Left lung (tissue), 10 donors: ENCODE data around the gene TAF6L. TPM values are rescaled to one million over a fixed set of nuclear protein-coding genes. Genes with fewer than 3 reads are reported as not detected.
A peak's percentile ranks its signal among the peaks of the same experiment; 100 is the strongest.

Experiments
- ATAC-seq: fragments of 200-7000 bp; cut with Tn5 transposase; one replicate; pipeline ENCODE4 v1.9.1; 2020; ENCODE audit warnings: moderate library complexity
- DNase-seq, 4 donors: peaks; one replicate each; pipeline ENCODE4 v3.0.0-alpha.2; 2013 to 2020
- H3K27ac ChIP-seq, 2 donors: fragments of 200-600 bp; sonication (generic) in 1 of 2; one replicate each; pipeline versions ENCODE4 v1.5.0 to v1.8.0; 2020 to 2021
- H3K27me3 ChIP-seq, 2 donors: fragments of 200-600 bp; sonication (generic) in 1 of 2; one replicate each; pipeline versions ENCODE4 v1.5.0 to v1.8.0; 2020 to 2021
- H3K36me3 ChIP-seq, 2 donors: fragments of 200-600 bp; sonication (generic) in 1 of 2; one replicate each; pipeline versions ENCODE4 v1.5.0 to v1.8.0; 2020 to 2021
- H3K4me1 ChIP-seq, 2 donors: fragments of 200-600 bp; one replicate each; pipeline ENCODE4 v1.8.0; 2021
- H3K4me3 ChIP-seq, 2 donors: fragments of 200-600 bp; sonication (generic) in 1 of 2; one replicate each; pipeline versions ENCODE4 v1.5.0 to v1.8.0; 2020 to 2021; ENCODE audit warnings: mild to moderate bottlenecking in 1 of 2
- H3K9me3 ChIP-seq, 2 donors: fragments of 200-600 bp; sonication (generic) in 1 of 2; one replicate each; pipeline versions ENCODE4 v1.5.0 to v1.8.0; 2020 to 2021
- CTCF ChIP-seq, 2 donors: fragments of 200-600 bp; sonication (generic) in 1 of 2; IDR thresholded peaks; one replicate each; pipeline versions ENCODE4 v1.5.0 to v1.8.0; 2021; ENCODE audit warnings: antibody characterized with exemption in 2 of 2
- intact Hi-C, 2 donors: fragments of 100-400 bp; cut with DNase I; formaldehyde crosslinking; loops; one replicate each; pipeline versions ENCODE4 v1.11.2 to v1.14.2; 2022
- microRNA-seq, 2 donors: library from miRNA; unstranded; fragments of <30 nt; microRNA quantifications; one replicate each; pipeline ENCODE4, GENCODE V29; 2019
- polyA plus RNA-seq, 6 donors: library from polyadenylated mRNA; unstranded; fragments of 120-200 nt; gene quantifications; one replicate each; pipeline ENCODE4 v1.2.1, GENCODE V29; 2013; ENCODE audit not compliant: insufficient read length in 6 of 6
- total RNA-seq, 2 donors: library from RNA; stranded (reverse); fragmentation: NEBNext Ultra II Directional; extraction: Animal tissue kit (Norgen Biotek cat#: 25700); gene quantifications; one replicate each; pipeline ENCODE4 v1.2.1, GENCODE V29; 2021
- donor health status: DM: no; HTN: yes; CAD: no.
- donor health status: DM: no; HTN: no; CAD: no.

The TAF6L gene
- total and polyA plus RNA-seq, 8 donors, result 14.5 to 35.2 (median 29.1) TPM

- DNase-seq (peak in 1 of 4 donors; percentile 43), ATAC-seq (peak; percentile 11)
- intact Hi-C loops, result no loop called here
- TF ChIP-seq CTCF (IDR thresholded peaks at IDR 0.05), result no peak
- Histone ChIP-seq H3K27ac (peak within 1 kb of the TSS; percentile 90 to 92), H3K4me3 (peak within 1 kb of the TSS; percentile 83 to 91), H3K4me1 (peaks cover 8 to 65% of the 10 kb centered on the region in 2 donors), H3K9me3 (no peaks in the 10 kb centered on the region), H3K27me3 (no peaks in the 10 kb centered on the region), H3K36me3 (peaks cover 0 to 54% of the 10 kb centered on the region in 2 donors)
Observed at GRCh38 chr11:62832336-62833234, 61.4 kb downstream of the TAF6L start, which contains the start of gene TEX54. Gene TEX54, minus strand, starts transcription at chr11:62832841.

DNA sequence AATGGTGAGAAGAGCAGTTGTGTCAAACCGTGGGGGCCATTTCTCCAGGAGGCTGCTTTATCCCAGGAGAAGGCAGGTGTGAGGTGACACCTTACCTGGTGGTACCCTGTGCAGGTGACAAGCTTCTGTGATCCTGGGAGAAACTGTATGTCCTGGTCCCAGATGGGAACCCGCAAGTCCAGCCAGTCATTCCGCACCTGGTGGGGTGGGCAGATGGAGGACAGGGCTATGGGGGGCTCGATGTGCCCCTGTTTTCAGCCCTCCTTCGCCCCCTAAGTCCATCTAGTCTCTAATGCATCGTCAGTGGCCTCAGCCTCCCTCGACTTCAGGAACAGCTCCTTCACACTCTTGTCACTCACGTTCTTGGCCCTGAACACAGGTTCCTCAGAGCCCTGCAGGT is 64.1 kb downstream of the TAF6L start:
- Histone ChIP-seq H3K36me3 (peaks cover 0 to 30% of the 10 kb centered on the region in 2 donors), H3K9me3 (no peaks in the 10 kb centered on the region), H3K4me3 (no peak overlapping the region), H3K27me3 (no peaks in the 10 kb centered on the region), H3K4me1 (peaks cover 10 to 63% of the 10 kb centered on the region in 2 donors), H3K27ac (no peak overlapping the region)
- ATAC-seq (no peak), DNase-seq (no peak)
- intact Hi-C loops, result no loop called here
- no peak for TF ChIP-seq CTCF (IDR thresholded peaks at IDR 0.05)

Small RNAs within 50 kb of the gene (microRNA-seq; reads per million reads assigned to microRNA genes)
- 0.84 to 1.6 reads per million in 2 donors for gene MIR6514
- 0 to 0.14 reads per million in 2 donors for gene MIR6748

Other genes starting within 250 kb of the TAF6L start
Only the 30 nearest of the 31 such genes appear.
- gene AHNAK, start 224.6 kb upstream of the TAF6L start, total RNA-seq, result 100 to 1,000 TPM; 437 to 636 TPM
- 100 to 1,000 TPM; 176 to 256 (median 209) TPM for gene AHNAK, start 224.6 kb upstream of the TAF6L start, polyA plus RNA-seq
- gene EEF1G, start 197.5 kb upstream of the TAF6L start, total RNA-seq, result 1,000 to 10,000 TPM in 1 of 2 donors, 100 to 1,000 TPM in 1; 973 to 1,076 TPM
- 1,000 to 10,000 TPM; 2,175 to 2,492 (median 2,304) TPM for gene EEF1G, start 197.5 kb upstream of the TAF6L start, polyA plus RNA-seq
- gene TUT1, start 179.9 kb upstream of the TAF6L start, total RNA-seq, result 10 to 100 TPM; 12.6 to 19.8 TPM
- 10 to 100 TPM; 21.9 to 27.8 (median 23.4) TPM for gene TUT1, start 179.9 kb upstream of the TAF6L start, polyA plus RNA-seq
- 10 to 100 TPM; 67.1 to 86.0 TPM for gene MTA2, start 169.5 kb upstream of the TAF6L start, total RNA-seq
- 100 to 1,000 TPM in 2 of 6 donors, 10 to 100 TPM in 4; 90.1 to 110 (median 97.4) TPM for gene MTA2, start 169.5 kb upstream of the TAF6L start, polyA plus RNA-seq
- 10 to 100 TPM; 61.5 to 82.5 TPM for gene EML3, start 158.6 kb upstream of the TAF6L start, total RNA-seq
- gene EML3, start 158.6 kb upstream of the TAF6L start, polyA plus RNA-seq, result 10 to 100 TPM; 39.3 to 58.5 (median 53.5) TPM
- gene ROM1, start 158.1 kb upstream of the TAF6L start, total RNA-seq, result 1 to 10 TPM; 4.3 to 5.2 TPM
- 1 to 10 TPM; 3.4 to 6.5 (median 5.9) TPM for gene ROM1, start 158.1 kb upstream of the TAF6L start, polyA plus RNA-seq
- 10 to 100 TPM; 44.1 to 46.2 TPM for gene B3GAT3, start 149.4 kb upstream of the TAF6L start, total RNA-seq
- gene B3GAT3, start 149.4 kb upstream of the TAF6L start, polyA plus RNA-seq, result 10 to 100 TPM; 19.0 to 35.6 (median 25.0) TPM
- 100 to 1,000 TPM; 270 to 325 TPM for gene GANAB, start 124.8 kb upstream of the TAF6L start, total RNA-seq
- gene GANAB, start 124.8 kb upstream of the TAF6L start, polyA plus RNA-seq, result 100 to 1,000 TPM; 287 to 341 (median 312) TPM
- 10 to 100 TPM; 24.2 to 27.1 TPM for gene INTS5, start 118.1 kb upstream of the TAF6L start, total RNA-seq
- gene INTS5, start 118.1 kb upstream of the TAF6L start, polyA plus RNA-seq, result 10 to 100 TPM; 12.7 to 18.4 (median 17.5) TPM
- 10 to 100 TPM; 46.2 to 65.5 TPM for gene C11orf98, start 106.2 kb upstream of the TAF6L start, total RNA-seq
- 10 to 100 TPM; 42.6 to 64.7 (median 51.1) TPM for gene C11orf98, start 106.2 kb upstream of the TAF6L start, polyA plus RNA-seq
- 10 to 100 TPM; 12.8 to 21.8 TPM for gene CSKMT, start 106.1 kb upstream of the TAF6L start, total RNA-seq
- 1 to 10 TPM; 5.1 to 7.4 (median 6.0) TPM for gene CSKMT, start 106.1 kb upstream of the TAF6L start, polyA plus RNA-seq
- gene UQCC3, start 99.7 kb upstream of the TAF6L start, total RNA-seq, result 1 to 10 TPM; 6.6 to 6.7 TPM
- gene UQCC3, start 99.7 kb upstream of the TAF6L start, polyA plus RNA-seq, result 1 to 10 TPM; 6.2 to 9.0 (median 6.8) TPM
- gene LBHD1, start 99.1 kb upstream of the TAF6L start, total RNA-seq, result 1 to 10 TPM; 6.0 to 8.2 TPM
- gene LBHD1, start 99.1 kb upstream of the TAF6L start, polyA plus RNA-seq, result 1 to 10 TPM; 4.4 to 9.9 (median 8.2) TPM
- gene UBXN1, start 92.3 kb upstream of the TAF6L start, total RNA-seq, result 10 to 100 TPM; 67.5 to 74.4 TPM
- gene UBXN1, start 92.3 kb upstream of the TAF6L start, polyA plus RNA-seq, result 100 to 1,000 TPM; 140 to 169 (median 157) TPM
- gene LRRN4CL, start 81.9 kb upstream of the TAF6L start, total RNA-seq, result 1 to 10 TPM in 1 of 2 donors, under 1 TPM in 1; 0.32 to 2.0 TPM
- gene LRRN4CL, start 81.9 kb upstream of the TAF6L start, polyA plus RNA-seq, result 1 to 10 TPM in 1 of 6 donors, under 1 TPM in 5; 0.32 to 1.2 (median 0.69) TPM
- gene BSCL2, start 64.0 kb upstream of the TAF6L start, total RNA-seq, result 100 to 1,000 TPM in 1 of 2 donors, 10 to 100 TPM in 1; 77.8 to 109 TPM
- 10 to 100 TPM; 39.9 to 51.9 (median 46.3) TPM for gene BSCL2, start 64.0 kb upstream of the TAF6L start, polyA plus RNA-seq
- under 1 TPM in 1 of 2 donors, not detected in 1; 0.42 TPM for gene GNG3, start 63.7 kb upstream of the TAF6L start, total RNA-seq
- 1 to 10 TPM; 1.5 to 1.9 (median 1.6) TPM for gene GNG3, start 63.7 kb upstream of the TAF6L start, polyA plus RNA-seq
- 10 to 100 TPM; 31.8 to 43.2 TPM for gene HNRNPUL2, start 43.9 kb upstream of the TAF6L start, total RNA-seq
- gene HNRNPUL2, start 43.9 kb upstream of the TAF6L start, polyA plus RNA-seq, result 10 to 100 TPM; 79.9 to 95.4 (median 91.2) TPM
- 10 to 100 TPM; 32.2 to 33.0 TPM for gene TTC9C, start 42.9 kb upstream of the TAF6L start, total RNA-seq
- gene TTC9C, start 42.9 kb upstream of the TAF6L start, polyA plus RNA-seq, result 10 to 100 TPM; 36.9 to 43.4 (median 39.8) TPM
- gene ZBTB3, start 17.2 kb upstream of the TAF6L start, total RNA-seq, result 10 to 100 TPM; 11.2 TPM
- gene ZBTB3, start 17.2 kb upstream of the TAF6L start, polyA plus RNA-seq, result 1 to 10 TPM; 7.3 to 9.6 (median 8.3) TPM
- 10 to 100 TPM; 64.9 to 70.3 TPM for gene POLR2G, start 9.8 kb upstream of the TAF6L start, total RNA-seq
- 100 to 1,000 TPM; 135 to 159 (median 148) TPM for gene POLR2G, start 9.8 kb upstream of the TAF6L start, polyA plus RNA-seq
- 10 to 100 TPM; 52.7 to 58.7 TPM for gene TMEM179B, start 16.0 kb downstream of the TAF6L start, total RNA-seq
- 10 to 100 TPM; 43.9 to 56.7 (median 49.8) TPM for gene TMEM179B, start 16.0 kb downstream of the TAF6L start, polyA plus RNA-seq
- 10 to 100 TPM; 15.7 to 16.2 TPM for gene TMEM223, start 20.6 kb downstream of the TAF6L start, total RNA-seq
- 10 to 100 TPM; 19.6 to 26.4 (median 20.7) TPM for gene TMEM223, start 20.6 kb downstream of the TAF6L start, polyA plus RNA-seq
- gene NXF1, start 34.0 kb downstream of the TAF6L start, total RNA-seq, result 10 to 100 TPM; 67.8 to 73.0 TPM
- gene NXF1, start 34.0 kb downstream of the TAF6L start, polyA plus RNA-seq, result 100 to 1,000 TPM; 118 to 157 (median 134) TPM
- 10 to 100 TPM; 38.9 to 40.5 TPM for gene STX5, start 60.7 kb downstream of the TAF6L start, total RNA-seq
- gene STX5, start 60.7 kb downstream of the TAF6L start, polyA plus RNA-seq, result 10 to 100 TPM; 49.5 to 55.7 (median 51.2) TPM
- gene TEX54, start 61.4 kb downstream of the TAF6L start, total RNA-seq, result not detected
- under 1 TPM in 2 of 6 donors, not detected in 4; 0.36 to 0.69 TPM for gene TEX54, start 61.4 kb downstream of the TAF6L start, polyA plus RNA-seq
- 10 to 100 TPM; 24.6 to 45.4 TPM for gene WDR74, start 68.2 kb downstream of the TAF6L start, total RNA-seq
- 10 to 100 TPM; 36.1 to 54.0 (median 43.3) TPM for gene WDR74, start 68.2 kb downstream of the TAF6L start, polyA plus RNA-seq
- 100 to 1,000 TPM; 131 to 228 TPM for gene SLC3A2, start 109.5 kb downstream of the TAF6L start, total RNA-seq
- 100 to 1,000 TPM; 161 to 223 (median 180) TPM for gene SLC3A2, start 109.5 kb downstream of the TAF6L start, polyA plus RNA-seq
- 1 to 10 TPM; 1.2 to 2.3 TPM for gene CHRM1, start 150.0 kb downstream of the TAF6L start, total RNA-seq
- gene CHRM1, start 150.0 kb downstream of the TAF6L start, polyA plus RNA-seq, result under 1 TPM; 0.34 to 0.71 (median 0.52) TPM
- not detected for gene SLC22A6, start 213.6 kb downstream of the TAF6L start, total RNA-seq
- gene SLC22A6, start 213.6 kb downstream of the TAF6L start, polyA plus RNA-seq, result under 1 TPM in 5 of 6 donors, not detected in 1; 0.08 to 0.34 (median 0.14) TPM